ENCODE results near the gene BLVRB. TPM values are rescaled to one million over a fixed set of nuclear protein-coding genes. Genes with fewer than 3 reads are reported as not detected.

BLVRB gene
- total RNA-seq, 1 experiment from 2014 or later, result 45.6 TPM

- ChIA-PET POLR2A (no interaction called here), CTCF (no interaction called here)
- Histone ChIP-seq H3K4me3 (ENCODE audit: low read depth in 2 of 2, low read length in 2 of 2) (no peak overlapping the region), H3K4me1 (ENCODE audit: control insufficient read depth, insufficient read depth, low read length) (no peaks in the 10 kb centered on the region), H3K9me3 (ENCODE audit: control insufficient read depth, insufficient read depth, low read depth, low read length) (no peaks in the 10 kb centered on the region), H3K36me3 (ENCODE audit: control insufficient read depth, insufficient read depth, low read length) (no peaks in the 10 kb centered on the region), H3K27ac (ENCODE audit: low read length) (no peak overlapping the region), H3K27me3 (ENCODE audit: control insufficient read depth, insufficient read depth, low read length) (no peaks in the 10 kb centered on the region)
- no peak for TF ChIP-seq POLR2AphosphoS5 (IDR thresholded peaks at IDR 0.05; ENCODE audit: low read depth, low read length)
- no peak for TF ChIP-seq TCF7L2 (IDR thresholded peaks at IDR 0.05; ENCODE audit: low read depth, low read length)
- TF ChIP-seq, protein P1, sequence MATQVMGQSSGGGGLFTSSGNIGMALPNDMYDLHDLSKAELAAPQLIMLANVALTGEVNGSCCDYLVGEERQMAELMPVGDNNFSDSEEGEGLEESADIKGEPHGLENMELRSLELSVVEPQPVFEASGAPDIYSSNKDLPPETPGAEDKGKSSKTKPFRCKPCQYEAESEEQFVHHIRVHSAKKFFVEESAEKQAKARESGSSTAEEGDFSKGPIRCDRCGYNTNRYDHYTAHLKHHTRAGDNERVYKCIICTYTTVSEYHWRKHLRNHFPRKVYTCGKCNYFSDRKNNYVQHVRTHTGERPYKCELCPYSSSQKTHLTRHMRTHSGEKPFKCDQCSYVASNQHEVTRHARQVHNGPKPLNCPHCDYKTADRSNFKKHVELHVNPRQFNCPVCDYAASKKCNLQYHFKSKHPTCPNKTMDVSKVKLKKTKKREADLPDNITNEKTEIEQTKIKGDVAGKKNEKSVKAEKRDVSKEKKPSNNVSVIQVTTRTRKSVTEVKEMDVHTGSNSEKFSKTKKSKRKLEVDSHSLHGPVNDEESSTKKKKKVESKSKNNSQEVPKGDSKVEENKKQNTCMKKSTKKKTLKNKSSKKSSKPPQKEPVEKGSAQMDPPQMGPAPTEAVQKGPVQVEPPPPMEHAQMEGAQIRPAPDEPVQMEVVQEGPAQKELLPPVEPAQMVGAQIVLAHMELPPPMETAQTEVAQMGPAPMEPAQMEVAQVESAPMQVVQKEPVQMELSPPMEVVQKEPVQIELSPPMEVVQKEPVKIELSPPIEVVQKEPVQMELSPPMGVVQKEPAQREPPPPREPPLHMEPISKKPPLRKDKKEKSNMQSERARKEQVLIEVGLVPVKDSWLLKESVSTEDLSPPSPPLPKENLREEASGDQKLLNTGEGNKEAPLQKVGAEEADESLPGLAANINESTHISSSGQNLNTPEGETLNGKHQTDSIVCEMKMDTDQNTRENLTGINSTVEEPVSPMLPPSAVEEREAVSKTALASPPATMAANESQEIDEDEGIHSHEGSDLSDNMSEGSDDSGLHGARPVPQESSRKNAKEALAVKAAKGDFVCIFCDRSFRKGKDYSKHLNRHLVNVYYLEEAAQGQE (IDR thresholded peaks at IDR 0.05; ENCODE audit: insufficient read depth in 1 of 2, low read depth in 2 of 2, low read length in 1 of 2), result no peak
- TF ChIP-seq SIN3A (IDR thresholded peaks at IDR 0.05; ENCODE audit: borderline replicate concordance, insufficient read depth, low read depth, low read length), result no peak
- TF ChIP-seq, protein P2, sequence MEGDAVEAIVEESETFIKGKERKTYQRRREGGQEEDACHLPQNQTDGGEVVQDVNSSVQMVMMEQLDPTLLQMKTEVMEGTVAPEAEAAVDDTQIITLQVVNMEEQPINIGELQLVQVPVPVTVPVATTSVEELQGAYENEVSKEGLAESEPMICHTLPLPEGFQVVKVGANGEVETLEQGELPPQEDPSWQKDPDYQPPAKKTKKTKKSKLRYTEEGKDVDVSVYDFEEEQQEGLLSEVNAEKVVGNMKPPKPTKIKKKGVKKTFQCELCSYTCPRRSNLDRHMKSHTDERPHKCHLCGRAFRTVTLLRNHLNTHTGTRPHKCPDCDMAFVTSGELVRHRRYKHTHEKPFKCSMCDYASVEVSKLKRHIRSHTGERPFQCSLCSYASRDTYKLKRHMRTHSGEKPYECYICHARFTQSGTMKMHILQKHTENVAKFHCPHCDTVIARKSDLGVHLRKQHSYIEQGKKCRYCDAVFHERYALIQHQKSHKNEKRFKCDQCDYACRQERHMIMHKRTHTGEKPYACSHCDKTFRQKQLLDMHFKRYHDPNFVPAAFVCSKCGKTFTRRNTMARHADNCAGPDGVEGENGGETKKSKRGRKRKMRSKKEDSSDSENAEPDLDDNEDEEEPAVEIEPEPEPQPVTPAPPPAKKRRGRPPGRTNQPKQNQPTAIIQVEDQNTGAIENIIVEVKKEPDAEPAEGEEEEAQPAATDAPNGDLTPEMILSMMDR (IDR thresholded peaks at IDR 0.05), result no peak
- in situ Hi-C loops (cut with HindIII; ENCODE audit: low pct_unique_long_range_greater_than_20kb, low sequenced_read_pairs), result no loop called here
- intact Hi-C loops (cut with micrococcal nuclease; ENCODE audit: unreplicated experiment), result no loop called here
- DNase-seq (ENCODE audit: low read depth, low spot score) (no peak), ATAC-seq (no peak)
- no TSS peak for BruUV-seq (replicated peaks)
Observed at GRCh38 chr19:40449506-40449905, 16.0 kb downstream of the BLVRB start.

DNA sequence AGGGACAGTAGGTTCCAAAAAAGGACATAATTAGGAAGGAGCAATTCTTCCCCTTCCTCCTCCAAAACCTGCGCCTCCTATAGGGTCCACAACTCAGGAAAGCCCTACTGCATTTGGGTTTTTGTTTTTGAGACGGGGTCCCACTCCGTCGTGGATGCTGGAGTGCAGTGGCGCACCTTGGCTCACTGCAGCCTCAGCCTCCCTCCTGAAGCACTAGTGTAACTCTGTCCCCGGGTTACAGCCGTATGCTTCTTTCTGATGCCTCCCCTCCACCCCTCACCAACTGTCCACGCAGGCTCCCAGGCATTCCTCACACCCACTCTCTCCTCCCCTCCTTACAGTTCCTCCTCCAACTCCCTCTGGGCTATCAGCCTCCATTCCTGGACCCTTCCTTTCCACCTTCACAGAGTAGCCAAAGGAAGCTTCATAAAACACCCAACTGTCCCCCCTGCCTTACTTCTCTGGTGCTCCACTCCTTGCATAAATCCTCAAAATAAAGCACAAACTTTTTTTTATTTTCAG is 19.2 kb downstream of the BLVRB start:
- H3K9me3 ChIP-seq (ENCODE audit: control insufficient read depth, insufficient read depth, low read depth, low read length), result no peaks in the 10 kb centered on the region
- ChIA-PET POLR2A (no interaction called here), CTCF (interaction anchor here (0.6 kb wide), 1 partner anchor 189 kb away, joined by 4 read pairs; no protein-coding TSS in a partner anchor)
- TF ChIP-seq TCF7L2 (IDR thresholded peaks at IDR 0.05; ENCODE audit: low read depth, low read length) (no peak), SIN3A (IDR thresholded peaks at IDR 0.05; ENCODE audit: borderline replicate concordance, insufficient read depth, low read depth, low read length) (no peak), POLR2AphosphoS5 (IDR thresholded peaks at IDR 0.05; ENCODE audit: low read depth, low read length) (no peak)
- TF ChIP-seq, protein P2 (IDR thresholded peaks at IDR 0.05), result no peak
- TF ChIP-seq, protein P1 (IDR thresholded peaks at IDR 0.05; ENCODE audit: insufficient read depth in 1 of 2, low read depth in 2 of 2, low read length in 1 of 2), result no peak
- ATAC-seq (no peak), DNase-seq (ENCODE audit: low read depth, low spot score) (no peak)
- intact Hi-C loops (cut with micrococcal nuclease; ENCODE audit: unreplicated experiment) (no loop called here), in situ Hi-C loops (cut with HindIII; ENCODE audit: low pct_unique_long_range_greater_than_20kb, low sequenced_read_pairs) (no loop called here)
- no peaks in the 10 kb centered on the region for H3K27me3 ChIP-seq (ENCODE audit: control insufficient read depth, insufficient read depth, low read length)
- BruUV-seq (replicated peaks), result no TSS peak
- H3K27ac ChIP-seq (ENCODE audit: low read length), result no peak overlapping the region
- peaks cover 9% of the 10 kb centered on the region for H3K4me1 ChIP-seq (ENCODE audit: control insufficient read depth, insufficient read depth, low read length)
- H3K4me3 ChIP-seq (ENCODE audit: low read depth in 2 of 2, low read length in 2 of 2), result no peak overlapping the region
- peaks cover 3% of the 10 kb centered on the region for H3K36me3 ChIP-seq (ENCODE audit: control insufficient read depth, insufficient read depth, low read length)
